Natural killer cell treated with Interleukin-12 subunit alpha and Interleukin-12 subunit beta and Interleukin-15 and Interleukin-18, amount 100 ng/mL, for 72 hours (primary cell): ENCODE measurements around the gene PPP2R2C. TPM values are rescaled to one million over a fixed set of nuclear protein-coding genes. Genes with fewer than 3 reads are reported as not detected.

Experiments used
- ATAC-seq, 2 donors: fragments of 150-1000 bp; cut with Tn5 transposase in 1 of 2; sonication (Bioruptor Pico), chemical (Tn5 transposase) in 1 of 2; 2 replicates each; pipeline ENCODE4 v1.10.0; 2021
- DNase-seq: peaks from one replicate; pipeline ENCODE4 v3.0.0; 2022; ENCODE audit warnings: low spot score
- H3K27ac Mint-ChIP-seq, 2 donors: 1 replicate in 1 of 2; 2 replicates in 1 of 2; pipeline ENCODE4 v1.8.0; 2022; ENCODE audit warnings: mixed read lengths in 2 of 2, mild to moderate bottlenecking in 1 of 2, moderate library complexity in 1 of 2
- H3K27me3 Mint-ChIP-seq, 2 donors: 1 replicate in 1 of 2; 2 replicates in 1 of 2; pipeline ENCODE4 v1.8.0; 2022; ENCODE audit warnings: mixed read lengths in 2 of 2
- H3K36me3 Mint-ChIP-seq: one replicate; pipeline ENCODE4 v1.8.0; 2022; ENCODE audit warnings: mixed read lengths
- H3K4me1 Mint-ChIP-seq, 2 donors: 1 replicate in 1 of 2; 2 replicates in 1 of 2; pipeline ENCODE4 v1.8.0; 2022; ENCODE audit warnings: low read depth in 2 of 2, mixed read lengths in 2 of 2, mild to moderate bottlenecking in 1 of 2
- H3K4me3 Mint-ChIP-seq: one replicate; pipeline ENCODE4 v1.8.0; 2022; ENCODE audit warnings: mixed read lengths
- H3K9me3 Mint-ChIP-seq: 2 replicates; pipeline ENCODE4 v1.8.0; 2022; ENCODE audit warnings: mixed read lengths
- total RNA-seq, 2 donors: library from RNA; stranded (reverse); gene quantifications; one replicate each; pipeline ENCODE4 v1.2.3, GENCODE V29; 2022

The PPP2R2C gene
- total RNA-seq, 2 donors from 2014 or later, result not detected

GRCh38 chr4:6393544-6394475, 78.6 kb downstream of the PPP2R2C start:
- Mint-ChIP-seq H3K36me3 (no peaks in the 10 kb centered on the region), H3K9me3 (no peaks in the 10 kb centered on the region), H3K4me3 (no peak overlapping the region), H3K27ac (no peak overlapping the region), H3K4me1 (no peaks in the 10 kb centered on the region), H3K27me3 (peaks cover 9 to 18% of the 10 kb centered on the region in 2 donors)
- ATAC-seq, result no peak
- no peak for DNase-seq

GRCh38 chr4:6393066-6393465, 79.3 kb downstream of the PPP2R2C start:
- ATAC-seq (no peak), DNase-seq (no peak)
- no peaks in the 10 kb centered on the region for H3K9me3 Mint-ChIP-seq
- H3K36me3 Mint-ChIP-seq, result no peaks in the 10 kb centered on the region
- H3K4me1 Mint-ChIP-seq, result no peaks in the 10 kb centered on the region
- no peak overlapping the region for H3K4me3 Mint-ChIP-seq
- peaks cover 5 to 17% of the 10 kb centered on the region in 2 donors for H3K27me3 Mint-ChIP-seq
- no peak overlapping the region for H3K27ac Mint-ChIP-seq

- no peak overlapping the region for H3K27ac Mint-ChIP-seq
- ATAC-seq (no peak), DNase-seq (no peak)
- peaks cover 5 to 13% of the 10 kb centered on the region in 2 donors for H3K27me3 Mint-ChIP-seq
- no peaks in the 10 kb centered on the region for H3K9me3 Mint-ChIP-seq
- no peak overlapping the region for H3K4me3 Mint-ChIP-seq
- H3K4me1 Mint-ChIP-seq, result no peaks in the 10 kb centered on the region
- no peaks in the 10 kb centered on the region for H3K36me3 Mint-ChIP-seq
These were observed 80.0 kb downstream of the PPP2R2C start for GRCh38 chr4:6392407-6392806.

- H3K9me3 Mint-ChIP-seq, result no peaks in the 10 kb centered on the region
- no peak for ATAC-seq
- no peaks in the 10 kb centered on the region for H3K36me3 Mint-ChIP-seq
- H3K27me3 Mint-ChIP-seq, result peaks cover 5 to 13% of the 10 kb centered on the region in 2 donors
- no peak overlapping the region for H3K27ac Mint-ChIP-seq
- no peaks in the 10 kb centered on the region for H3K4me1 Mint-ChIP-seq
- no peak for DNase-seq
- no peak overlapping the region for H3K4me3 Mint-ChIP-seq
These were observed 80.6 kb downstream of the PPP2R2C start for GRCh38 chr4:6391852-6392188.

GRCh38 chr4:6391186-6391851, 81.1 kb downstream of the PPP2R2C start:
- no peaks in the 10 kb centered on the region for H3K4me1 Mint-ChIP-seq
- no peak for DNase-seq
- H3K4me3 Mint-ChIP-seq, result no peak overlapping the region
- ATAC-seq, result no peak
- no peak overlapping the region for H3K27ac Mint-ChIP-seq
- H3K27me3 Mint-ChIP-seq, result peaks cover 5 to 13% of the 10 kb centered on the region in 2 donors
- H3K9me3 Mint-ChIP-seq, result no peaks in the 10 kb centered on the region
- H3K36me3 Mint-ChIP-seq, result no peaks in the 10 kb centered on the region

- Mint-ChIP-seq H3K9me3 (no peaks in the 10 kb centered on the region), H3K27ac (no peak overlapping the region), H3K4me3 (no peak overlapping the region), H3K27me3 (peaks cover 5 to 13% of the 10 kb centered on the region in 2 donors), H3K4me1 (no peaks in the 10 kb centered on the region), H3K36me3 (no peaks in the 10 kb centered on the region)
- DNase-seq (no peak), ATAC-seq (no peak)
These were observed 82.1 kb downstream of the PPP2R2C start for GRCh38 chr4:6390356-6390755.

- H3K36me3 Mint-ChIP-seq, result no peaks in the 10 kb centered on the region
- H3K9me3 Mint-ChIP-seq, result no peaks in the 10 kb centered on the region
- ATAC-seq (no peak), DNase-seq (no peak)
- H3K27ac Mint-ChIP-seq, result no peak overlapping the region
- H3K4me1 Mint-ChIP-seq, result no peaks in the 10 kb centered on the region
- peaks cover 5 to 13% of the 10 kb centered on the region in 2 donors for H3K27me3 Mint-ChIP-seq
- H3K4me3 Mint-ChIP-seq, result no peak overlapping the region
These were observed 83.1 kb downstream of the PPP2R2C start for GRCh38 chr4:6389142-6389825.

- no peak for ATAC-seq
- H3K4me3 Mint-ChIP-seq, result no peak overlapping the region
- DNase-seq, result no peak
- no peaks in the 10 kb centered on the region for H3K36me3 Mint-ChIP-seq
- peaks cover 5 to 13% of the 10 kb centered on the region in 2 donors for H3K27me3 Mint-ChIP-seq
- H3K9me3 Mint-ChIP-seq, result no peaks in the 10 kb centered on the region
- no peaks in the 10 kb centered on the region for H3K4me1 Mint-ChIP-seq
- no peak overlapping the region for H3K27ac Mint-ChIP-seq
These were observed 83.7 kb downstream of the PPP2R2C start for GRCh38 chr4:6388713-6389112.

GRCh38 chr4:6387946-6388345, 84.5 kb downstream of the PPP2R2C start:
- Mint-ChIP-seq H3K4me1 (no peaks in the 10 kb centered on the region), H3K27ac (no peak overlapping the region), H3K36me3 (no peaks in the 10 kb centered on the region), H3K4me3 (no peak overlapping the region), H3K27me3 (peaks cover 2 to 10% of the 10 kb centered on the region in 2 donors), H3K9me3 (no peaks in the 10 kb centered on the region)
- ATAC-seq (no peak), DNase-seq (no peak)

GRCh38 chr4:6386091-6386490, 86.3 kb downstream of the PPP2R2C start:
- Mint-ChIP-seq H3K36me3 (no peaks in the 10 kb centered on the region), H3K4me1 (no peaks in the 10 kb centered on the region), H3K9me3 (no peaks in the 10 kb centered on the region), H3K27me3 (peaks cover 0 to 7% of the 10 kb centered on the region in 2 donors), H3K27ac (no peak overlapping the region), H3K4me3 (no peak overlapping the region)
- DNase-seq (no peak), ATAC-seq (no peak)

GRCh38 chr4:6385288-6385687, 87.1 kb downstream of the PPP2R2C start:
- ATAC-seq (no peak), DNase-seq (no peak)
- H3K4me1 Mint-ChIP-seq, result no peaks in the 10 kb centered on the region
- no peak overlapping the region for H3K27ac Mint-ChIP-seq
- no peaks in the 10 kb centered on the region for H3K9me3 Mint-ChIP-seq
- peaks cover 0 to 7% of the 10 kb centered on the region in 2 donors for H3K27me3 Mint-ChIP-seq
- no peak overlapping the region for H3K4me3 Mint-ChIP-seq
- H3K36me3 Mint-ChIP-seq, result no peaks in the 10 kb centered on the region

GRCh38 chr4:6384541-6384940, 87.9 kb downstream of the PPP2R2C start:
- Mint-ChIP-seq H3K4me1 (no peaks in the 10 kb centered on the region), H3K4me3 (no peak overlapping the region), H3K27ac (no peak overlapping the region), H3K9me3 (no peaks in the 10 kb centered on the region), H3K36me3 (no peaks in the 10 kb centered on the region), H3K27me3 (peaks cover 2 to 7% of the 10 kb centered on the region in 2 donors)
- ATAC-seq (no peak), DNase-seq (no peak)

GRCh38 chr4:6383929-6384328, 88.5 kb downstream of the PPP2R2C start:
- Mint-ChIP-seq H3K9me3 (no peaks in the 10 kb centered on the region), H3K4me1 (no peaks in the 10 kb centered on the region), H3K36me3 (no peaks in the 10 kb centered on the region), H3K27ac (no peak overlapping the region), H3K4me3 (no peak overlapping the region), H3K27me3 (peaks cover 2 to 13% of the 10 kb centered on the region in 2 donors)
- DNase-seq, result no peak
- ATAC-seq, result no peak

- Mint-ChIP-seq H3K4me3 (no peak overlapping the region), H3K27me3 (peaks cover 2 to 8% of the 10 kb centered on the region in 2 donors), H3K36me3 (no peaks in the 10 kb centered on the region), H3K4me1 (no peaks in the 10 kb centered on the region), H3K27ac (no peak overlapping the region), H3K9me3 (no peaks in the 10 kb centered on the region)
- DNase-seq (no peak), ATAC-seq (no peak)
These were observed 89.4 kb downstream of the PPP2R2C start for GRCh38 chr4:6383009-6383404.
